ENCODE measurements around the gene PRND.
"Not testable (repeated sequence)": the region's sequence is repeated elsewhere in the genome, so short reads cannot be mapped to it uniquely, and the experiment has no call there.

PRND gene

GRCh38 chr20:4736875-4737274, 15.2 kb downstream of the PRND start:
- Histone ChIP-seq H3K4me1 (ENCODE audit: insufficient read depth, low read length) (no peaks in the 10 kb centered on the region), H3K9ac (ENCODE audit: low read depth, low read length) (no peak overlapping the region), H3K36me3 (ENCODE audit: insufficient read depth, low read length) (no peaks in the 10 kb centered on the region), H3K9me3 (ENCODE audit: control insufficient read depth, insufficient read depth, low read length) (no peaks in the 10 kb centered on the region)

GRCh38 chr20:4737857-4738627, 16.3 kb downstream of the PRND start:
- Histone ChIP-seq H3K9ac (ENCODE audit: low read depth, low read length) (no peak overlapping the region), H3K4me1 (ENCODE audit: insufficient read depth, low read length) (no peaks in the 10 kb centered on the region), H3K9me3 (ENCODE audit: control insufficient read depth, insufficient read depth, low read length) (no peaks in the 10 kb centered on the region), H3K36me3 (ENCODE audit: insufficient read depth, low read length) (no peaks in the 10 kb centered on the region)

GRCh38 chr20:4740774-4741431, 19.2 kb downstream of the PRND start:
- H3K4me1 ChIP-seq (ENCODE audit: insufficient read depth, low read length) = no peaks in the 10 kb centered on the region
- no peak overlapping the region for H3K9ac ChIP-seq (ENCODE audit: low read depth, low read length)
- no peaks in the 10 kb centered on the region for H3K9me3 ChIP-seq (ENCODE audit: control insufficient read depth, insufficient read depth, low read length)
- no peaks in the 10 kb centered on the region for H3K36me3 ChIP-seq (ENCODE audit: insufficient read depth, low read length)

- Histone ChIP-seq H3K4me1 (ENCODE audit: insufficient read depth, low read length) (no peaks in the 10 kb centered on the region), H3K9me3 (ENCODE audit: control insufficient read depth, insufficient read depth, low read length) (peaks cover 6% of the 10 kb centered on the region; the same call in 1 of the 2 replicates), H3K9ac (ENCODE audit: low read depth, low read length) (no peak overlapping the region), H3K36me3 (ENCODE audit: insufficient read depth, low read length) (no peaks in the 10 kb centered on the region)
Measured at GRCh38 chr20:4748847-4749246, 27.1 kb downstream of the PRND start.

DNA sequence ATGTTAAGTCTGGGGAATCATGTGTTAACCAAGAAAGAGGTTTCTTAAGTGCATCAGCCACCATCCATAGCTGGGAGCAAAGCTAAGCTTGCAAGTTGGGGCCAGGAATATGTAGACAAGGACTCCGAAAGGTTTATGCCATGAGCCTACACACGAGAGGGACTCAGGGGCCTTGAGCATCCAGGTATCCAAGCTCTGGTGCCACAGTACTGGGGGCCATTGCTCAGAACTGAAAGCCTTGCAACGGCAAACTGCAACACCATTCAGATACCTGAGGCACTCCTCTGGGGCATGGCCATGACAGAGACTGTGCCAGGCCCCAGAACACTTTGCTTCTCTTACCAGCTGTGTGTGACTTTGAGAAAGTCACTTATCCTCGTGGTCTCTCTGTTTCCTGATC, 27.6 kb downstream of the PRND start:
- Histone ChIP-seq H3K9me3 (ENCODE audit: control insufficient read depth, insufficient read depth, low read length) (peaks cover 6% of the 10 kb centered on the region; the same call in 1 of the 2 replicates), H3K36me3 (ENCODE audit: insufficient read depth, low read length) (no peaks in the 10 kb centered on the region)

GRCh38 chr20:4750381-4750780, 28.7 kb downstream of the PRND start:
- H3K36me3 ChIP-seq (ENCODE audit: insufficient read depth, low read length) = no peaks in the 10 kb centered on the region
- H3K4me1 ChIP-seq (ENCODE audit: insufficient read depth, low read length) = no peaks in the 10 kb centered on the region
- H3K9me3 ChIP-seq (ENCODE audit: control insufficient read depth, insufficient read depth, low read length) = peaks cover 6% of the 10 kb centered on the region; the same call in 1 of the 2 replicates
- H3K9ac ChIP-seq (ENCODE audit: low read depth, low read length) = no peak overlapping the region

More for the DNA sequence above, 27.6 kb downstream of the PRND start:
- no peak overlapping the region for H3K9ac ChIP-seq (ENCODE audit: low read depth, low read length)
- no peaks in the 10 kb centered on the region for H3K4me1 ChIP-seq (ENCODE audit: insufficient read depth, low read length)

DNA sequence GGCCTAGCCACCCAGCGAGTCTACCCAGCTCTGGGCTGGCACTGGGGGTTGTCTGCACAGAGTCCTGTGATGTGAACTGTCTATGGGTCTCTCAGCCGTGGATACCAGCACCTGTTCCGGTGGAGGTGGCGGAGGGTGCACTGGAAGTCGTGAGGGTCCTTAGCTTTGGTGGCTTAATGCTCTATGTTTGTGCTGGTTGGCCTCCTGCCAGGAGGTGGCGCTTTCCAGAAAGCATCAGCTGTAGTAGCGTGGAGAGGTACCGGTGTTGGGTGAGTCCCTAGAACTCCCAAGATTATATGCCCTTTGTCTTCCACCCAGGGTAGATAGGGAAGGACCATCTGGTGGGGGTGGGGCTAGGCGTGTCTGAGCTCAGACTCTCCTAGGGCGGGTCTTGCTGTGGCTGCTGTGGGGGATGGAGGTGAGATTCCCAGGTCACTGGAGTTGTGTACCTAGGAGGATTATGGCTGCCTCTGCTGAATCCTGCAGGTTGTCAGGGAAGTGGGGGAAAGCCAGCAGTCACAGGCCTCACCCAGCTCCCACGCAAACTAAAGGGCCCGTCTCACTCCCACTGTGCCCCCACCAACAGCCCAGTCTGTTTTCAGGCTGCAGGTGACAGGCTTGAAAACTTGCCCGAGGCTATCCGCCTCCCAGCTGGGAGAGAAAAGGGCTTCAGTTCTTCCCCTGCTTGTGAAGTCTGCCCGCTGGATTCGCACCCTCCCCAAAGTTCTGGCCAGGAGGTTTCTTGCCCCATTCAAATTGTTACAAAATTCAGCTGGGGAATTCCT, 37.6 kb downstream of the PRND start:
- H3K9ac ChIP-seq (ENCODE audit: low read depth, low read length) = peak overlapping the region; percentile 46; the same call in 1 of the 2 replicates
- H3K4me1 ChIP-seq (ENCODE audit: insufficient read depth, low read length); H3K36me3 ChIP-seq (ENCODE audit: insufficient read depth, low read length); H3K9me3 ChIP-seq (ENCODE audit: control insufficient read depth, insufficient read depth, low read length): not testable (repeated sequence)

- no peaks in the 10 kb centered on the region for H3K36me3 ChIP-seq (ENCODE audit: insufficient read depth, low read length)
- no peaks in the 10 kb centered on the region for H3K9me3 ChIP-seq (ENCODE audit: control insufficient read depth, insufficient read depth, low read length)
- no peaks in the 10 kb centered on the region for H3K4me1 ChIP-seq (ENCODE audit: insufficient read depth, low read length)
- H3K9ac ChIP-seq (ENCODE audit: low read depth, low read length) = no peak overlapping the region
Measured at GRCh38 chr20:4763261-4763660, 41.6 kb downstream of the PRND start.

DNA sequence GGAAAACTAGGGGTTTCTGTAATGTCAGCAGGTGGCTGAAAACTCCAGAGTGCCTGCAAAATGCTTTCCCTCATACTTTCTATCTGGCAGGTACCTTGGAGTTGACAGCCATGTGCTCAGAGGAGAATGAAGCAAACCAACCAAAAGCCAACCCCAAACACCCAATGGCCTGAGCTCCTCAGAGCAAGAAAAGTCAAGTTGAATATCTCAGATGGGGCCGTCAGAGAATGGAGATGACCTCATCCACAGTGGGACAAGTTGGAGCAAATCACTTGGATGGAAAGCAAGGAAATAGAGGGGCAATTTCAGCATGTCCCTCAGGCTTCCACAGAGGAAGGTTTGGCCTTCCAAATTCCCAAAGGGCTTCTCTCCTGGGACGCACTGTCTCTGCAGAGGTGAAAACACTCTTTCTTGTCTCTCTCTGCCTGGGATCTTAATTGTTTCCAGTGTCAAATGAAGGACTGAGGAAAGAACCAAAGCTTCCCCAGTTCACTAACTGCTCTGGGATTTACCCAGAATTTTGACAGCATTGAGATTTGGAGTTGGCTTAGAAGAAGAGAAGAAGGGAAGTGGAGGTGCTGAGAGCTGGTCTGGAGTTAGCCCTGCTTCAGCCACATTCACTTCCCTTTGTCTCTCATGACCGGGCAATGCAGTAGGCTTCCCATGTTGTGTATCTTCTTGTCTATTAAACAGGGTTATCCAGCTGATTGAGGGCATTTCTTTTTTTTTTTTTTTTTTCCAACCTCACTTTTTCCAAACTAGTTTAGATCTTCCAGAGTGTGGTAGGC, 42.2 kb downstream of the PRND start:
- Histone ChIP-seq H3K9ac (ENCODE audit: low read depth, low read length) (no peak overlapping the region), H3K9me3 (ENCODE audit: control insufficient read depth, insufficient read depth, low read length) (no peaks in the 10 kb centered on the region), H3K36me3 (ENCODE audit: insufficient read depth, low read length) (no peaks in the 10 kb centered on the region), H3K4me1 (ENCODE audit: insufficient read depth, low read length) (no peaks in the 10 kb centered on the region)

- Histone ChIP-seq H3K36me3 (ENCODE audit: insufficient read depth, low read length) (no peaks in the 10 kb centered on the region), H3K9ac (ENCODE audit: low read depth, low read length) (no peak overlapping the region), H3K4me1 (ENCODE audit: insufficient read depth, low read length) (no peaks in the 10 kb centered on the region)
Measured at GRCh38 chr20:4764805-4765204, 43.1 kb downstream of the PRND start.

DNA sequence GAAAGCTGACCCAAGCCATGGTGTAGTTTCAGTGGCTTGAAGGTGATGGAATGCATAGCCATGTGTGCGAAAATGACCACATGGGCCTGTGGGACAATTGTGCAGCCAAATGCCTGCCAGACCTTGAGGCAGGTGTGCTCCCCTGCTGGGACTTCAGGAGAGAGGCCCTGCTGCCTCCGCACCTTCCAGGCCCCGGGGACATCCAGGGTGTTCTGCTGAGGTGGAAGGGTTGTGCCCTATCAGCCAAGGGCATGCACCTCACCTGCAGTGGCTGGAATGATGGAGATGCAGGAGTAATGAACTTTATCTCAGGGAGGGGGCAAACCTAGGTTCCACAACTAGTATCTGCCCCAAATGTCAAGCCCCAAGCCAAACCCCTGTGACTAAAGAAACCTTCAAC, 44.0 kb downstream of the PRND start:
- no peaks in the 10 kb centered on the region for H3K36me3 ChIP-seq (ENCODE audit: insufficient read depth, low read length)
- H3K9ac ChIP-seq (ENCODE audit: low read depth, low read length) = no peak overlapping the region
- no peaks in the 10 kb centered on the region for H3K4me1 ChIP-seq (ENCODE audit: insufficient read depth, low read length)
- peaks cover 1% of the 10 kb centered on the region; the same call in 1 of the 2 replicates for H3K9me3 ChIP-seq (ENCODE audit: control insufficient read depth, insufficient read depth, low read length)

More at GRCh38 chr20:4764805-4765204, 43.1 kb downstream of the PRND start:
- H3K9me3 ChIP-seq (ENCODE audit: control insufficient read depth, insufficient read depth, low read length) = no peaks in the 10 kb centered on the region

GRCh38 chr20:4766631-4767030, 44.9 kb downstream of the PRND start:
- no peak overlapping the region for H3K9ac ChIP-seq (ENCODE audit: low read depth, low read length)
- no peaks in the 10 kb centered on the region for H3K4me1 ChIP-seq (ENCODE audit: insufficient read depth, low read length)
- no peaks in the 10 kb centered on the region for H3K36me3 ChIP-seq (ENCODE audit: insufficient read depth, low read length)
- peaks cover 8% of the 10 kb centered on the region for H3K9me3 ChIP-seq (ENCODE audit: control insufficient read depth, insufficient read depth, low read length)

GRCh38 chr20:4767084-4767483, 45.4 kb downstream of the PRND start:
- Histone ChIP-seq H3K4me1 (ENCODE audit: insufficient read depth, low read length) (no peaks in the 10 kb centered on the region), H3K9ac (ENCODE audit: low read depth, low read length) (no peak overlapping the region), H3K36me3 (ENCODE audit: insufficient read depth, low read length) (no peaks in the 10 kb centered on the region), H3K9me3 (ENCODE audit: control insufficient read depth, insufficient read depth, low read length) (peaks cover 8% of the 10 kb centered on the region)

- Histone ChIP-seq H3K36me3 (ENCODE audit: insufficient read depth, low read length) (no peaks in the 10 kb centered on the region), H3K9me3 (ENCODE audit: control insufficient read depth, insufficient read depth, low read length) (peaks cover 8% of the 10 kb centered on the region), H3K9ac (ENCODE audit: low read depth, low read length) (no peak overlapping the region), H3K4me1 (ENCODE audit: insufficient read depth, low read length) (no peaks in the 10 kb centered on the region)
Measured at GRCh38 chr20:4769328-4769727, 47.6 kb downstream of the PRND start.

All from ES-I3 (cell line).